GM04504 (cell line): ENCODE measurements around the gene HEXIM2.
A peak's percentile ranks its signal among the peaks of the same experiment; 100 is the strongest.
"Not testable (repeated sequence)": the region's sequence is repeated elsewhere in the genome, so short reads cannot be mapped to it uniquely, and the experiment has no call there.

Experiments used
- DNase-seq: peaks from one replicate; pipeline ENCODE4 v3.0.0-alpha.2; 2012; ENCODE audit warnings: low read depth

Gene HEXIM2, protein sequence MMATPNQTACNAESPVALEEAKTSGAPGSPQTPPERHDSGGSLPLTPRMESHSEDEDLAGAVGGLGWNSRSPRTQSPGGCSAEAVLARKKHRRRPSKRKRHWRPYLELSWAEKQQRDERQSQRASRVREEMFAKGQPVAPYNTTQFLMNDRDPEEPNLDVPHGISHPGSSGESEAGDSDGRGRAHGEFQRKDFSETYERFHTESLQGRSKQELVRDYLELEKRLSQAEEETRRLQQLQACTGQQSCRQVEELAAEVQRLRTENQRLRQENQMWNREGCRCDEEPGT

DNA sequence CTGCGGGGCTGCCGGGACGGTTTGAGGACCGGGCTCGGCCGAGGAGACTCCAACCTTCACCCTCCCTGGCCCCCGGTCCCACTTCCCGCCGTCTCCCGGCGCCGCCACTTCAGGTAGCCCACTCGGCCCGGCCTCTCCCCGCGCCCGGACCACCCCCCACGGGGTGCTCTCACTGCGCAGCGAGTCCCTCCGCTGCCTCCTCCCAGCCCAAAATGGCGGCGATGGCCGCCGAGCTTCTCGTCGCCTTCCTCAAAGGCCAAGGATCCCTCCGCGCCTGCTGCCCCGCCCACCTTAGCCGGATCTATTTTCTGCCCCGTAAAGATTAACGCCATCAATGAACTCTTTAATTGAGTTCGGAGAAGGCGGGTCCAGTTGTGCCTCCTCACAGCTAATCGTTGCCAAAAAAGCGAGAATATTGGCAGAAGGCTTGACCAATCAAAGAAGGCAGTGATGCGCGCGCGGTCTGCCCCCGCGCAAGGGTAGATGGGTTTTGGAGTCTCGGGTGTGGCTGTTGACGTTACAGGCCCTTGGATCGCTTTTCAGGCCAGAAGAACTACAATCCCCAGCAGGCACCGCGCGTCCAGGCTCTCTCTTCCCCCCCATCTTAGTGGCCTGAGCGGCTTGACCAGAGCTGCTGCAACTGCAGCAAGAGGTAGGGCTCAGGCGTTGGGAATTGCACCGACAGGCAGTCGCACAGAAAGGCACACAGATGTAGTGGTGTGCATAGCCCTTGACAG is at the start of gene HEXIM2:
Gene HEXIM2, plus strand, starts transcription at position 588 of the 737 bp plus-strand sequence. CDS start 919 bp downstream, outside the sequence.
- DNase-seq = peak; percentile 100

DNA sequence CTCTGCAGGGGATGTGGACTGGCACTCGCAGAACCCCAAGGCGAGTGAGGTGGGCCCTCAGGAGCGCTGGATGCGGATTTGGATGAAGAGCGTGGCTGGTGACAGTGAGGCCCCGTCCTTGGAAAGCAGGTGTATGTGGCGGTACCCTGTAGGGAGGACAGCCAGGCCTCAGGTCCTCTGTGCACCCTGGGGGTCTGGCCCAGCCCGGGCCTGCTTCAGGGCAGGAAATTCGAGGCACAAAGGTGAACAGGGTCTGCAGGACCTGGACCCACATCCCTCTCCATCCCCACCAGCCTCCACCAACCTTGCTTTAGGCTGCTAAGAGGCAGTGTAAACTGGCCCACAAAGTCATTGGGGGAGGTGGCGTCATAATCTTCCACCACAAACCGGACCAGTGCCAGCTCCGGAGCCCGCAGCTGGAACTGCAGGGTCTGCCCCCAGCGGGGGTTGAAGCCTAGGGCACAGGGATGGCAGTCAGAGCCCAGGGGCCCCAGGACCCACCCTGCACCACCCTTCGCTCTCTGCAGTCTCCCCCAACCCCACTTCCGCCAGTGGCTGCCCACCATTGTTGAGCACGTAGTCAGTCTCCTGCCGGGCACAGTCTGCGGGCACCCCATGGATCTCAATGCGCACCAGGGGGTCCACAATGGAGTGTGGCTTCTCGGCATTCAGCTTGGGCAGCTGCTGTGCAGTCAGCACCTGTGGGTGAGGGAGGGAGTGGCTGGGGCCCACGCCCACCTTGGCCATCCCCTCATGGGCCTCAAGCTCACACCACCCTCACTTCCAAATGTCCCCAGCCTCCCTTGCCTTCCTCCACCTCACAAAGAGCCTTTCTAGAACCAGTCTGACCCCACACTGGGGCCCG is 48.9 kb upstream of the HEXIM2 start:
- DNase-seq = no peak

DNA sequence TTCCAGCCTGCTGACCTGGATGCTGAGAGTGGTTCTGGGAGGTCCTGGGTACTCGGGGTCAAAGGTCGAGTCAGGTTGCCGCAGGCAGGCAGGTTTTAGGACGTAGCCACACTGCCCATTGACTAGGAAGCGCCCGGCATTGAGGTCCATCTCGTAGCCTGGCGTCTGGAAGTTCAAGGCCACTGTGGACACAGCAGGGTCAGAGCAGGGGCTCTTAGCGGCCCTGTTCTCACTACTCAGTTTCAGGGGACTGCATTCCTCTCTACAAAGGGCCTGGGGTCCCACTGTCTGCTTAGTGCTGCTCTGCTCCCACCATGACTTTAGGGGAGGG is 48.3 kb upstream of the HEXIM2 start:
- DNase-seq = no peak

DNA sequence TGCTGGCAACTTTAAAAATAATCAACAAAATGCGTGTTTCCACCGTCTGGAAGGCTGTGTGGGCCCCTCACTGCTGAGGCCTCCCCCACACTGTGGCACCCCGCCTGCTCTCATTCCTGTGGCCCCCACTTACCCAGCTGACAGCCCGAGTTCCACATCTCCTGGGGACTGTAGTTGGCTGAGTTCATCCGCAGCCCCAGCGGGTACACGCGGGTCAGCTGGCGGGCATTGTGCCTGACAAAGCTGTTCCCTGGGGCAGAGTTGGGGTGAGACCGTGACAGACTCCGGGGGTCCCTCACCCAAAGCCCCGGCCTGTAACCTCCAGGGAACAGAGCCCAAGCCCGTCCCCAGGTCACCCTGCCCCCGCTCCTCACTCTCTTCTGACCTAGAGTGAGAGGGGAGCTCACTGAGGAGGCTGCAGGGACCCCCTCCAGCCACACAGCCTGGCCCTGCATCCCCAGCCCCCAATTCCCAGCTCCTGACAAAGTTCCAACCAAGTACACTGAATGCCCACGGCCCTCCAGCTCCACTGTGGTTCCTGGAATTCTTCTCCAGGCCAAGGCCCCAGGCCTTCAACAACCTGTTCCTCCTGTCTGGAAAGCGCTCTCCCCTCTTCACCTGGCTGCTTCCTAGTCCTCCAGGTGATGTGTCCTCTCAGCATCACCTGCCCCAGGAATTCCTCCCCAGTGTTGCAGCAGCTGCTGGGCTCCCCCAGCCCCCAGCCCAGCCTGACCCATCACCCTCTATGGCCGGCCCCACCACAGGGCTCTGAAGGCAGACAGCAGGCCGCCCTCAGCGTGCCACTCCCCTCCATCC is 47.4 kb upstream of the HEXIM2 start:
- DNase-seq = no peak

DNA sequence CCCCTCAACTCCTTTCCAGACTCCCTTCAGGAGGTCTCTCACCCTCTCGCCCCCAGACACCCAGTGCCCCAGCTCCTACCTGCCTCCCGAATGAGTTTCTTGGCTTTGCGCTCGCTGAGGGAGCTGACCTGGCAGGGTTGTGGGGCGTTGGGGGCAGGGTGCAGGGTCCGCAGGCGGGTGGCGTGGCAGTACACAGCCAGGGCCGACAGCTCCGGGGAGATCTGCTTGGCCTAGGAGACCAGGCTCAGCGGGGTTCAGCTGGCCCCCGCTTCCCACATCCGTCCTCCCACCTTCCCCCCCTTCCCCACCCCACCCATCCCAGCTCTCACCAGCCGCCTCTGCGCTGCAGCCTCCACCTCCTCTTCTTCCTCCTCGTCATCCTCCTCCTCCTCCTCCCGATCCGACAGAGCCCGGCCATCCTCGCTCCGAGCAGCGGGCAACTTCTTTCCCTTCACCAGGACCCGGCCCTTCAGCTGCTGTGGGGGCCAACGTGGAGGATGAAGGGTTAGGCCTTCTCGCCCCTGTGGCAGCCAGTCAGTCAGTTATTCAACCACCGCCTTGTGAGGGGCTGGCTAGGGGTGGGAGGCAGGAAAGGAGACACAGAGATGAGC is 46.6 kb upstream of the HEXIM2 start:
- no peak for DNase-seq

DNA sequence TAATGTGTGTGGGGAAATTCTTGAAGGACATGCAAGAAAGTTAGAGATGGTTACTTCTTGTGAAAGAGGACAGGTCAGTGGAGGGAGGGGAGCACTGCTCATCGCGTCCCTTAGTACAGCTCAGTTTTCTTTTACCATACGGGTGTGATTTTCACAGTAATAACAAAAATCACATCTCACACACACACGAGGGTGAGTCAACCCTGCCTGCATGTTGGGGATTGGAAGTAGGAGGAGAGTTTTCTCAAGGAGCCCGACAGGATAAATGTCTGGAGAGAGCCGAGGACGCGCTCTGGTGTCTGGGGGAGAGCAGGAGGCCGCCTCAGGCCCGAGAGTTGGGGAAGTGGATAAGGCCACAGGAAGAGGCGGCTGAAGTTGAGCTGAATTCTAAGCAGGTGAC is 45.8 kb upstream of the HEXIM2 start:
- DNase-seq = no peak

DNA sequence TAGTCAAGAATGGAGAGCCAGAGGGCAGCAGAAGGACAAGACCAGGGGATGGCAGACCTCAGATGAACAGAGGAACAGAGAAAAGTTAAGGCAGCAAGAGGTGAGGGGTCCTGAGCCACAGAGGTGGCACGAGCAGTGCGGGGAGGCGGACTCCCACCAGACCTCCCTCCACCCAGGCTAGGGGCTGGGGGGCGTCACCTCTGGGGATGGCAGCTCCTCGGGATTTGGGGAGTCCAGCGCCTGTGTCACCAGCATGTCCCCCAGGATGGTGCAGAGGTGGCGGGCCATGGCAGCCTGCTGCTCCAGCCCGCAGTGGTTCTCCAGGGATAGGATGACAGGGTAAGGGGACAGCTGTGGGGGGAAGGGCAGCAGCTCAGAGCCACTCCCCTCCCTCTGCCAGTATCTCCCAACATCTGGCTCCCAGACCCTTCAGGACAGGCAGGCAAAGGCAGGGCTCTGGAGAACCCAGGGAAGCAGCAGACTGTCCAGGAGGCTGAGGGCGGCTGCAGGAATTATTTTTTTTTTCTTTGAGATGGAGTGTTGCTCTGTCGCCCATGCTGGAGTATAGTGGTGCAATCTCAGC is 45.1 kb upstream of the HEXIM2 start:
- no peak for DNase-seq

DNA sequence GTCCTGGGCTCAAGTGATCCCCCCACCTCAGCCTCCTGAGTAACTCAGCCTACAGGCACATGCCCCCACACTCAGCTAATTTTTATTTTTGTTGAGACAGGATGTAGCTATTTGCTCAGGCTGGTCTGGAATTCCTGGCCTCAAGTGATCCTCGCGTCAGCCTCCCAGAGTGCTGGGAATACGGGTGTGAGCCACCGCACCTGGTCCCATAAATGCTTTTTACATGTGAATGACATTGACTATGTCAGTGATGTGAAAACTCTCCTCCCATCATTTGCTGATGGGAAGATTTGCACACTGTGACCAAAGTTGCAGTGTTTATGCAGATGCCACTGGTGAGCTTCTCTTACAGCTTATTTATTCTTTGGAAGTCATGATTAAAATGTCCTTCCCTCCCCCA is 44.3 kb upstream of the HEXIM2 start:
- no peak for DNase-seq

DNA sequence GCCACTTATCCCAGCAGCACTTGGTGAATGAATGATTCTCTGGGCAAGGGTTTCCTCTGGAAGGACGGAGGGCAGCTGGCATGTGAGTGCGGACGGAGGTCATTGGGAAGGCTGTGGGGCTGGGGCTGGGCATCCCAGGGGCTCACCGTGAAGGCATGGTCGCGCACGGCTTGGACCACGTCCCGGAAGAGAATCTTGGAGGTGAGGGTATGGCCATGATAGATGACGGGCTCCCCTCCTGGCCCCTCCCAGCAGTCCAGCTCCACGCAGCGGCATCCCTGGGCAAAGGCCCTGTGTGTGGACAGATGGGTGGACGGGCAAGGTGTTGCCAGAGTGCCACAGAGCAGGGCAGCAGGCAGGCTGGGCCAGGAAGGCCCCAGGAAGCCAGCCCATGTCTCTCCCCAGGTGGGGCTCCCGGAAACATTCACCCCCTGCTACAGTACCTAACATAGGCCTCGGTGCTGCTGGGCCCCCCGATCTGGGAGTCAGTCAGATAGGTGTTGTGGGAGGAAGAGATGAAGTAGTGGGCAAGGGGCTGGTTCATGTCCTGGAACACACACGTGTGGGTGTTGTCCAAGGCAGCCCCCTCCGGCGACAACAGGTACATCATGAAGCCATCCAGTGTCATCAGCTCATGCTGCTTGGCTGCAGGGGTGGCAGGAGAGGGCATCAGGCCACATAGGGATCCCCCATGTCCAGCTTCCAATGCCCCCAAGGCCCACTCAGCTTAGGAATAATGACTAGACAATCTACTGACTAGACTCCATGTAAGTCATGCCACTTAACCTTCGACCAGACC is 43.6 kb upstream of the HEXIM2 start:
- no peak for DNase-seq

DNA sequence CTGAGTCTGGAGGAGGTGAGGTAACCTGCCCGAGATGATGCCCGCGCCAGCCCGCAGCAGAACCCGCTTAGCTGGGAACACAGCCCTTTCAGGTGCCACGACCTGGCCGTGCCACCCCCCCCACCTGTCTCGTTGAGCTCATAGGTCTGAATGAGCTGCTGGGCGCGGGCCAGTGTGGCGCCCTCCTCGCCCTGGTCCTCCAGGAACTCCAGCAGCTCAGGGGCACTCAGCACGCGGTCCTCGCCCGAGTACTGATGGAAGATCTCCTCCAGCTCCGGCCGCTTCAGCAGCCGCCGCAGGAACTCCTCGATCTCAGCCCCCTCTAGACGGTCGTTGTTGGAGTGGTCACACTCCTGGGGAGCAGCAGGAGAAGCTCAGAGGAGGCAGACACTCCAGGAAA is 43.0 kb upstream of the HEXIM2 start:
- DNase-seq = no peak

DNA sequence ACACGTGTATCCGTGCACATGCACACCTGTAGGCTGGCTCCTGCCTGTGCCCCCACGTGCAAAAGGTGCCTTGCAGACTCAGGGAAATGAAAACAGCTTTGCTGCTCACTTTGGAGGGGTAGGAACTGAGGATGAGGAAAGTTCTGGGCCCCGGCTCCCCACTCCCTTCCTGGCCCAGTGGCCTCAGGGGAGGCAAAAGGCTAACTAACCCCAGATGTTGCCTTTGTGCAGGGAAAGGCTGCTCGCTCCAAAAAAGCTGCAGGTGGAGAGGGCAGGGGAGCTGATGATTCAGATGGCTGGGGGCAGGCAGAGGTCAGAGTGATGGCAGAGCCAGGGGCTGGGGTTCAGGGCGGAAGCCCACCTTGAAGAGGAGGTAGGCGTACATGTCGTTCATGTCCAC is 41.7 kb upstream of the HEXIM2 start:
- no peak for DNase-seq

DNA sequence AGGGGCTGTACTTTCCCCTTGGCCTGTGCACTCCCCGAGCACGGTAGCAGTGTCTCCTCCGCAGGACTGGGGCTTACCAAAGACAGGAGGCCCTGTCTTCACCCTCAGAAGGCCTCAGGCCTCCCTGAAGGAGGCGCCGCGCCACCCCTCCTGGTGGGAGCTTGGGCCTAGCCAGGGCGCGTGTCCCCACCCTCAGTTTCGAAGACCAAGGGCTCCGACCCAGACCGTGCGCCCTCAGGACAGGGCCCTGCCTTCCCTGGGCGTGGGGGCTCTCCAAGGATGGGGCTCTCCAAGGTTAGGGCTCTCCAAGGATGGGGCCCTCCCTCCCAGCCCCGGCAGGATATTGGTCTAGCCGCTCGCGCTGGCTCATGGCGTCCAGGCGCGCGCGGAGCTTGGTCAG is 41.1 kb upstream of the HEXIM2 start:
- DNase-seq = no peak

DNA sequence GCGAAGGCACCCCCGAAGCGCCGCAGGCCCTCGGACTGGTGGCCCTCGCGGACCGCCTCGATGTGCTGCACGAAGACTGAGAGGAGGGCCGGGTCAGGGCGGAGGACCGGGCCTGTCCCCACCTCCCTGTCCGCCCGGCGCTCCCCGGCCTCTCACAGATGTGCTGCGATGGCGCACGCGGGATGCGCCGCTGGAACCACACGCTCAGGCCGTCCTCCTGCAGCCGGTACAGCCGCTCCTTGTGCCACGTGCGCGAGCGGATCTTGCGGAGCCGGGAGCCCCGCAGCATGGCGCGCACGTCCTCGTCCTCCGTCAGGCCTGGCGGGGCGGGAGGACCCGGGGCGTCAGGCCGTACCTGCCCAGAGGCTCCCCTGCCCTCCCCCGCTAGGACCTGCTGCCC is 40.6 kb upstream of the HEXIM2 start:
- no peak for DNase-seq

DNA sequence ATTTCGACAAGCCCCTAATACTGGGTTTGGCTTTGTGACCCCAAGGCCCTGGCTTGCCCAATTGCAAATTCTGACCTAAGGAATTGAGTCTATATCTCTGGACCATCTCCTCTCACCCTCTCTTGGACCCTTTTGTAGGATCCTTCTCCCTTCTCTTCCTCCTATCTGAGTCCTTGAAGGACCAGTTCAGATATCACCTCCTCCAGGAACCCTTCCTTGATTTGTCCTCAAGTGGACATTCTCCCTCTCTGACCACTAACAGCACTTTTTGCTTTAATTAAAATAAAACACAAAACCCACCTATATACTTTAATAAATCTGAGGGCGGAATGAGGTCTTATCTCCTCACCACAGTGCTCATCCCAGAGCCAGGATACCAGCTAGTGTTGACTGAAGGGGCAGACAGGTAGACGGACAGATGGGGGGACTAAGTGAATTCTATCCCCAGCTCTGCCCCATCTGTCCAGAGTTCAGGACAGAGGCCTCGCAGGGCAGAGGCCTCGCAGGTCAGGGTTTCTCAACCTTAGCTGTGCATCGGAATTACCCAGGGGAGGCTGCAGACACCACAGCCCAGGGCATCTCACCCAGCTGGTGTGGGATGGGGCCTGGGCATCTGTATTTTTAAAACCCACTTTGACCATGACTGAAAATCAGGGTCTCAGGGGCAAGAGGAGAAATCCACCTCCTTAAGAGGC is 38.5 kb upstream of the HEXIM2 start:
- DNase-seq = no peak

DNA sequence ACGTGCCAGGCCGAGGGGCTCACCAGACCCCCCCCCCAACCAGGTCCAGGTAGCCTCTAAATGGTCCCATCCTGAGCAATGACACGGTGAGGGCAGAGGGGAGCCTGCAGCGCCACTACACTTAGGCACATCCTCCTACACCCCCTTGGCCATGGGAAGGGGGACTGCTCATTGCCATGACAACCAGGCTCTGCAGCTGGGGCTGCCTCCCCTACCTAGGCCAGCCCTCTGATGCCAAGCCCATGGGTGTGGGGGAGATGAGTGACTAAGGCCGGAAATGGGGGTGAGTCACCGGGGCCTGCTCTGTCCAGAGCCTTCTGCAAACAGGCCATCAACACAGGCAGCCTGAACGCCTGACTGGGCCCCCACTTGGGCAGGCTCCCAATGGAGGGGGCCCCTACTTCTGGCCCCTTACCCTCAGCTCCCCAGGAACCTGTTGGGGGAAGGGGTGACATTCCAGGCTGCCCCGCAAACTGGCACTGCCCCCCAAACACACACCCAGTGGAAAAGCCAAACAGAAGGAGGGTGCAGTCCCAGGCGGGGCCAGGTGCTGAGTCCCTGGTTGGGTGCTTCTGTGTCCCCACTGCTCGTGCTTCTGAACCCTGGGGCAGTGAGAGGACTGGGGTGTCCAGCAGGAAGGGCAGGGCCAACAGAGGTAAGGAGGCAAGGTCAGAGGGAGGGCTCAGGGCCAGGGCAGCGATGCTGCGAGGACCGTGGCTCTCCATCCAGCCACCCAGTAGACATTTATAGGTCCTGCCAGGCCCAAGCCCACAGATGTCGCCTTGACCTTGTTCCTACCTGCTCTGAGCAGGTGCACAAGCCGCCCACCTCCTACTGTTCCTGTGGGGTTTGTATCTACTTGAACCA is 37.5 kb upstream of the HEXIM2 start:
- DNase-seq = peak; percentile 76

DNA sequence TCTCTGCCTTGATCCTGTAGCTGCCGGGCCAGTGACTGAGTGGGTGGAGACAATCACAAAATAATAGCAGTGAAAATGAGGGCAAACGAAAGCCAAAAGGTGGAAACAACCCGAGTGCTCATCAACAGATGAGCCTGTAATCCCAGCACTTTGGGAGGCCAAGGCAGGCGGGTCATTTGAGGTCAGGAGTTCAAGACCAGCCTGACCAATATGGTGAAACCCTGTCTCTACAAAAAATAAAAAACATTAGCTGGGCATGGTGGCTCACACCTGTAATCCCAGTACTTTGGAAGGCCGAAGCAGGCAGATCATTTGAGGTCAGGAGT is 36.9 kb upstream of the HEXIM2 start:
- DNase-seq = not testable (repeated sequence)

DNA sequence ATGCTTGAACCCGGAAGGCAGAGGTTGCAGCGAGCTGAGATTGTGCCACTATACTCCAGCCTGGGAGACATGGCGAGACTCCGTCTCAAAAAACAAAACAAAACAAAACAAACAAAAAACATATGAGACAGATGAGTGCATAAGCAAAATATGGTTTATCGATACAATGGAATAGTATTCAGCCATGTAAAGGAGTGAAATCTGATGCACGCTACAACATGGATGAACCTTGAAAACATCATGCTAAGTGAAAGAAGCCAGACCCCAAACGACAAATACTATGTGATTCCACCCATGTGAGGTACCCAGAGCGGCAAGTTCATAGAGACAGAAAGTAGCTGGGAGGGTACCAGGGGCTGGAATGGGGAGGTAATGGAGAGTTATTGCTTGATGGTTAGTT is 36.2 kb upstream of the HEXIM2 start:
- no peak for DNase-seq

DNA sequence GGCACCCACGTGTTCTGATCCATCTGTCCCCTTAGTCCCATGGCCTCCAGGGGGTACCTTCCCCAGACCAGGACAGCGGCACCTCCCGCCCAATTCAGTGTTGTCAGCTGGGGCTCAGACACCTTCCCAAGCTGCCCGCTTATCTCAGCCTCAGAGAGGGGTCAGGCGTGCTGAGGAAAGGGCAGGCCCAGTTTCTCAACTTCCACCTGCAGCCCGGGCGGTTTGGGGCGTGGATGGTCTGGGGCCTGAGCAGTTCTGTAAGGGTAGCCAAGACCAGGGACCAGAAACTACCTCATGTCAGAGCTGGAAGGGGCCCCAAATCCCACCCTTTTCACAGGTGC is 34.5 kb upstream of the HEXIM2 start:
- DNase-seq = no peak
